GM18499 (cell line): ENCODE measurements around the gene DPH5.
"Not testable (repeated sequence)": the region's sequence is repeated elsewhere in the genome, so short reads cannot be mapped to it uniquely, and the experiment has no call there.

ENCODE experiments used
- ATAC-seq: cut with Tn5 transposase; IDR thresholded peaks from one replicate; pipeline ENCODE4 v1.9.1; 2021; ENCODE audit warnings: moderate number of reproducible peaks; ENCODE audit not compliant: insufficient read depth, unreplicated experiment

DPH5 gene

GRCh38 chr1:100995198-100995988 is 30.2 kb downstream of the DPH5 start:
- no peak for ATAC-seq

GRCh38 chr1:100989306-100990077 is 36.1 kb downstream of the DPH5 start:
- no peak for ATAC-seq

GRCh38 chr1:100988121-100988520 is 37.5 kb downstream of the DPH5 start:
- no peak for ATAC-seq

GRCh38 chr1:100982793-100983192 is 42.8 kb downstream of the DPH5 start:
- ATAC-seq, result no peak

- ATAC-seq, result no peak
Observed at GRCh38 chr1:100979631-100980030, 46.0 kb downstream of the DPH5 start.

GRCh38 chr1:100976936-100977335 is 48.6 kb downstream of the DPH5 start:
- no peak for ATAC-seq

- ATAC-seq, result no peak
Observed at GRCh38 chr1:100972185-100972584, 53.4 kb downstream of the DPH5 start.

- ATAC-seq, result no peak
Observed at GRCh38 chr1:100971021-100971420, 54.6 kb downstream of the DPH5 start.

- no peak for ATAC-seq
Observed at GRCh38 chr1:100969327-100969726, 56.3 kb downstream of the DPH5 start.

- ATAC-seq, result no peak
Observed at GRCh38 chr1:100968621-100969020, 57.0 kb downstream of the DPH5 start.

GRCh38 chr1:100960098-100960497 is 65.5 kb downstream of the DPH5 start:
- no peak for ATAC-seq

- no peak for ATAC-seq
Observed at GRCh38 chr1:100959502-100960060, 66.0 kb downstream of the DPH5 start.

- no peak for ATAC-seq
Observed at GRCh38 chr1:100955322-100955721, 70.3 kb downstream of the DPH5 start.

- ATAC-seq, result no peak
Observed at GRCh38 chr1:100953960-100954730, 71.4 kb downstream of the DPH5 start.

- not testable (repeated sequence) for ATAC-seq
Observed at GRCh38 chr1:100952970-100953369, 72.6 kb downstream of the DPH5 start.

- ATAC-seq, result no peak
Observed at GRCh38 chr1:100952104-100952745, 73.4 kb downstream of the DPH5 start.

GRCh38 chr1:100950781-100951180 is 74.8 kb downstream of the DPH5 start:
- no peak for ATAC-seq

GRCh38 chr1:100950337-100950736 is 75.2 kb downstream of the DPH5 start:
- no peak for ATAC-seq

- peak; percentile 85 for ATAC-seq
Observed at GRCh38 chr1:100949515-100950158, 75.9 kb downstream of the DPH5 start.
